Sigmoid colon (tissue), 4 donors: ENCODE measurements around the gene IL34.
"Not testable (repeated sequence)": the region's sequence is repeated elsewhere in the genome, so short reads cannot be mapped to it uniquely, and the experiment has no call there.

Source experiments
- CTCF ChIP-seq, 4 experiments: fragments of 450-650 bp in 3 of 4; fragments of 200-600 bp in 1 of 4; IDR thresholded peaks; one replicate each; pipeline ENCODE4 v1.5.1; 2016 to 2019; ENCODE audit warnings: antibody characterized with exemption in 4 of 4, mild to moderate bottlenecking in 3 of 4, moderate library complexity in 2 of 4
- EP300 ChIP-seq, 4 donors: sonication (generic); formaldehyde crosslinking; IDR thresholded peaks; one replicate each; pipeline ENCODE4 v1.6.1; 2017; ENCODE audit warnings: antibody characterized with exemption in 4 of 4
- POLR2A ChIP-seq, 2 donors: fragments of 450-650 bp; IDR thresholded peaks; one replicate each; pipeline ENCODE4 v1.6.1; 2016; ENCODE audit warnings: antibody characterized with exemption in 2 of 2, mild to moderate bottlenecking in 2 of 2, moderate library complexity in 2 of 2
- POLR2AphosphoS5 ChIP-seq, 4 donors: sonication (generic); formaldehyde crosslinking; IDR thresholded peaks; one replicate each; pipeline ENCODE4 v1.6.1; 2017; ENCODE audit warnings: antibody characterized with exemption in 4 of 4

DNA sequence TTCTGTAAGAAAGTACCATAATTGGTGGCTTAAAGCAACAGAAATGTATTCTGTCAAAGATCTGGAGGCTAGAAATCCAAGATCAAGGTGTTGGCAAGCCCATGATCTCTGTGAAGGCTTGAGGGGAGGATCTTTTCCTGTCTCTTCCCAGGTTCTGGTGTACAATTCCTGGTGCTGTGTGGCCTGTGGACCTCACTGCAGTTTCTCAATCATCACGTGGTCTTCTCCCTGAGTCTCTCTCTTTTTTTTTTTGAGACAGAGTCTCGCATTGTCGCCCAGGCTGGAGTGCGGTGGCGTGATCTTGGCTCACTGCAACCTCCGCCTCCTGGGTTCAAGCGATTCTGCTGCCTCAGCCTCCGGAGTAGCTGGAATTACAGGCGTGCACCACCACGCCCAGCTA is 12.7 kb upstream of the IL34 start:
- TF ChIP-seq CTCF, POLR2A, POLR2AphosphoS5, EP300 (IDR thresholded peaks at IDR 0.05): not testable (repeated sequence)
